A673 (cell line): ENCODE data around the gene KRTAP12-4. TPM values are rescaled to one million over a fixed set of nuclear protein-coding genes. Genes with fewer than 3 reads are reported as not detected.

ENCODE experiments used
- BruUV-seq: library from RNA; stranded (reverse); fragments of 400-500 nt; replicated peaks from 2 replicates; lab custom pipeline; 2021; lab: Mats Ljungman, UMichigan
- CTCF ChIA-PET: fragments of 300-600 bp; sonication (Branson Sonifier 250); formaldehyde crosslinking; loops from one replicate; lab custom pipeline; 2022; ENCODE audit warnings: antibody characterized with exemption; lab: Charles Lee
- POLR2A ChIA-PET: fragments of 300-600 bp; sonication (Branson Sonifier 250); formaldehyde crosslinking; loops from one replicate; lab custom pipeline; 2022; ENCODE audit warnings: antibody characterized with exemption; ENCODE audit not compliant: low non-redundant PET; lab: Charles Lee
- DNase-seq: peaks from one replicate; pipeline ENCODE4 v3.0.0-alpha.2; 2015; ENCODE audit warnings: low spot score
- H3K27ac ChIP-seq: fragments of 200-600 bp; sonication (generic); 2 replicates; pipeline ENCODE4 v1.5.1; 2016; ENCODE audit warnings: mixed run types, low read depth, mild to moderate bottlenecking, mixed read lengths, antibody characterized with exemption, low read length; ENCODE audit not compliant: poor library complexity, severe bottlenecking
- H3K27me3 ChIP-seq: fragments of 200-600 bp; sonication (generic); replicated peaks from 2 replicates; pipeline ENCODE4 v1.6.1; 2017; ENCODE audit warnings: mixed run types, low read depth, mild to moderate bottlenecking, mixed read lengths, antibody characterized with exemption, low read length; ENCODE audit not compliant: insufficient read depth, poor library complexity
- H3K36me3 ChIP-seq: fragments of 200-600 bp; sonication (generic); 2 replicates; pipeline ENCODE4 v1.6.1; 2016; ENCODE audit warnings: mixed run types, mild to moderate bottlenecking, mixed read lengths, antibody characterized with exemption, low read length; ENCODE audit not compliant: insufficient read depth, poor library complexity, severe bottlenecking
- H3K4me1 ChIP-seq: fragments of 200-600 bp; sonication (generic); 2 replicates; pipeline ENCODE4 v1.6.1; 2017; ENCODE audit warnings: mixed run types, mild to moderate bottlenecking, mixed read lengths, antibody characterized with exemption, low read length; ENCODE audit not compliant: insufficient read depth, poor library complexity, severe bottlenecking
- H3K4me3 ChIP-seq: fragments of 200-600 bp; sonication (generic); 2 replicates; pipeline ENCODE4 v1.5.1; 2016; ENCODE audit warnings: low read depth, mixed run types, mild to moderate bottlenecking, mixed read lengths, low read length; ENCODE audit not compliant: poor library complexity, severe bottlenecking
- H3K9me3 ChIP-seq: fragments of 200-600 bp; sonication (generic); 2 replicates; pipeline ENCODE4 v1.6.1; 2016; ENCODE audit warnings: mixed run types, low read depth, mild to moderate bottlenecking, mixed read lengths, antibody characterized with exemption, low read length; ENCODE audit not compliant: poor library complexity, severe bottlenecking
- EZH2 ChIP-seq: fragments of 200-600 bp; sonication (generic); IDR thresholded peaks from 2 replicates; pipeline ENCODE4 v1.6.1; 2017; ENCODE audit warnings: borderline replicate concordance, low read depth, mild to moderate bottlenecking, mixed read lengths, antibody characterized with exemption, low read length; ENCODE audit not compliant: poor library complexity, severe bottlenecking
- intact Hi-C: fragments of 100-400 bp; cut with micrococcal nuclease; formaldehyde crosslinking; loops from one replicate; pipeline ENCODE4 v1.10.0; 2022; ENCODE audit not compliant: unreplicated experiment
- total RNA-seq: library from RNA; stranded (reverse); gene quantifications from 2 replicates; pipeline ENCODE4 v1.2.3, GENCODE V29; 2021
- TF ChIP-seq, protein P1 (sequence below): fragments of 300-800, 200-600 bp; sonication (generic); conservative IDR thresholded peaks from 2 replicates; pipeline ENCODE4 v1.5.1; 2017; ENCODE audit warnings: low read depth, mild to moderate bottlenecking, antibody characterized with exemption, low read length, moderate library complexity, mixed read lengths

Gene KRTAP12-4
- total RNA-seq, 1 experiment from 2014 or later = 1.0 TPM

DNA sequence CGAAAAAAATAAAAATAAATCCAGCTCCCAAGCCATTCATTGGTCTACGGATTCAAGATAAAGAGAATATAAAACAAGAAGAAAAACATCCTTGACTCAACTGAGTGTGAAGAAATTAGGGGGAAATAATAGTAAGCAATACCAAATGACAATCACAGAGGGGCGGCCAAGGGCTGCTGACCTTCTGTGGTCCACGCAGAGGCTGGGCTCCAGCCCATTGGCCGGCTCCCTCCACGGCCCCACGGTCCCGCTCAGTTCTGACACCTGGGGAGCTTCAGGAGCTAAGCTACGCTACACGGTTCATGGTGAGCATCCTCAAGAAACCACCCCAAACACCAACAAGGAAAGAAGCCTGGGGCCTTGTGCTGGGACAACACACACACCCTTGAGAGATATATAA lies 42.1 kb upstream of the KRTAP12-4 start:
- H3K4me1 ChIP-seq = peaks cover 3% of the 10 kb centered on the region
- H3K27ac ChIP-seq = no peak overlapping the region
- CTCF ChIA-PET = no interaction called here
- intact Hi-C loops = no loop called here
- BruUV-seq = no TSS peak
- peaks cover 23% of the 10 kb centered on the region for H3K9me3 ChIP-seq
- POLR2A ChIA-PET = no interaction called here
- no peak for DNase-seq
- H3K4me3 ChIP-seq = no peak overlapping the region
- no peaks in the 10 kb centered on the region for H3K36me3 ChIP-seq
- no peaks in the 10 kb centered on the region for H3K27me3 ChIP-seq
- TF ChIP-seq EZH2 = no peak
- TF ChIP-seq, protein P1, sequence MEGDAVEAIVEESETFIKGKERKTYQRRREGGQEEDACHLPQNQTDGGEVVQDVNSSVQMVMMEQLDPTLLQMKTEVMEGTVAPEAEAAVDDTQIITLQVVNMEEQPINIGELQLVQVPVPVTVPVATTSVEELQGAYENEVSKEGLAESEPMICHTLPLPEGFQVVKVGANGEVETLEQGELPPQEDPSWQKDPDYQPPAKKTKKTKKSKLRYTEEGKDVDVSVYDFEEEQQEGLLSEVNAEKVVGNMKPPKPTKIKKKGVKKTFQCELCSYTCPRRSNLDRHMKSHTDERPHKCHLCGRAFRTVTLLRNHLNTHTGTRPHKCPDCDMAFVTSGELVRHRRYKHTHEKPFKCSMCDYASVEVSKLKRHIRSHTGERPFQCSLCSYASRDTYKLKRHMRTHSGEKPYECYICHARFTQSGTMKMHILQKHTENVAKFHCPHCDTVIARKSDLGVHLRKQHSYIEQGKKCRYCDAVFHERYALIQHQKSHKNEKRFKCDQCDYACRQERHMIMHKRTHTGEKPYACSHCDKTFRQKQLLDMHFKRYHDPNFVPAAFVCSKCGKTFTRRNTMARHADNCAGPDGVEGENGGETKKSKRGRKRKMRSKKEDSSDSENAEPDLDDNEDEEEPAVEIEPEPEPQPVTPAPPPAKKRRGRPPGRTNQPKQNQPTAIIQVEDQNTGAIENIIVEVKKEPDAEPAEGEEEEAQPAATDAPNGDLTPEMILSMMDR = no peak

DNA sequence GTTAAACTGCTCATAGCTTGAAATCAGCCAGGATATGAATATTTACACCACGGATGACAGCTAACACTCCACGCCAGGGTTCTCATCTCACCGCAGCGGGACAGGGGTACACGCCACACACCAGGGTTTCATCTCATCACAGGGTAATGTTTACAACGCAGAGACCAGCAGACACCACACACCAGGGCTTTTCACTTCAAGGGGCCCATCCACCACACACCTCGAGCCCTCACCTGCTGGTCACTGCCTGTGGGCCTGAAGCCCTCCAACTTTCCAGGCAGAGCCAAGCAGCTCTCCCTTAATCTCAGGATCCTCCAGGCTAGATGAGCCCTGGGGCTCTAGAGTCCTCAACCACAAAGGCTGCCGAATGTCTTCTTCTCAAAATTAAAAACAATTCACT lies 41.2 kb upstream of the KRTAP12-4 start:
- Histone ChIP-seq H3K27ac (no peak overlapping the region), H3K9me3 (peaks cover 23% of the 10 kb centered on the region), H3K36me3 (no peaks in the 10 kb centered on the region), H3K4me1 (peaks cover 4% of the 10 kb centered on the region), H3K27me3 (no peaks in the 10 kb centered on the region), H3K4me3 (no peak overlapping the region)
- BruUV-seq = no TSS peak
- TF ChIP-seq EZH2 = no peak
- TF ChIP-seq, protein P1 = no peak
- ChIA-PET POLR2A (no interaction called here), CTCF (no interaction called here)
- no peak for DNase-seq
- intact Hi-C loops = no loop called here

DNA sequence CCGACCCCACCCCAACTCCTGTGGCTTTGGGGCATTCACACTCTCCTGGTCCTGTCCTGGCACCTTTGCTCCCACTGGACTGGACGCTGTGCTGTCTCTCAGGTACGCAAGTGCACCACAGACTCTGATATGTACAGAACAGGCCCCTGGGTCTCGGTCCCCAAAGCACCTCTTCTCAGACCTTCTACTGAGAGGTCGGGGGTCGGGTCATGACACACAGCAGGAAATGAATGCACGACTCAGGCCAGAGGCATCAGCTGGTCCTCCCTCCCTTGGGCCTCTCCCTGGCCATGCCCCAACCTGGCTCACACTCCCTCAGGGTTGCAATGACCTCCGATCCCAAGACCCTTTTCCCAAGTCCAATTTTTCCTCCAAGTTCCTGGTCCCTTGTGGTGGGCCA lies 40.7 kb upstream of the KRTAP12-4 start:
- no TSS peak for BruUV-seq
- ChIA-PET CTCF (no interaction called here), POLR2A (no interaction called here)
- no peak for DNase-seq
- intact Hi-C loops = no loop called here
- TF ChIP-seq, protein P1 = no peak
- no peak for TF ChIP-seq EZH2
- Histone ChIP-seq H3K4me1 (peaks cover 4% of the 10 kb centered on the region), H3K27ac (no peak overlapping the region), H3K27me3 (no peaks in the 10 kb centered on the region), H3K9me3 (peaks cover 23% of the 10 kb centered on the region), H3K36me3 (no peaks in the 10 kb centered on the region), H3K4me3 (no peak overlapping the region)
